GM12878 (cell line): ENCODE results near the gene CA11. TPM values are rescaled to one million over a fixed set of nuclear protein-coding genes. Genes with fewer than 3 reads are reported as not detected.

Experiments
- ATAC-seq: fragments of 200-7000 bp; cut with Tn5 transposase; 3 replicates; pipeline ENCODE4 v1.9.1; 2020; ENCODE audit warnings: mild to moderate bottlenecking, moderate library complexity
- BruUV-seq: library from RNA; stranded (reverse); fragments of 400-500 nt; replicated peaks from 2 replicates; lab custom pipeline; 2021; lab: Mats Ljungman, UMichigan
- CTCF ChIA-PET: fragments of 300-600 bp; sonication (Branson Sonifier 250); formaldehyde crosslinking; extraction: SDS; loops from one replicate; lab custom pipeline; 2021; ENCODE audit warnings: inconsistent platforms; lab: Yijun Ruan, JAX
- POLR2A ChIA-PET: fragments of 350-600 bp; formaldehyde crosslinking; extraction: SDS; loops from one replicate; lab custom pipeline; 2021; ENCODE audit warnings: inconsistent platforms; lab: Charles Lee
- RAD21 ChIA-PET: fragments of 300-600 bp; sonication (Branson Sonifier 250); formaldehyde crosslinking; loops from one replicate; lab custom pipeline; 2023; ENCODE audit warnings: antibody characterized with exemption; ENCODE audit not compliant: unreplicated experiment; lab: Charles Lee
- SMC1A ChIA-PET: fragments of 300-600 bp; sonication (Branson Sonifier 250); formaldehyde crosslinking; loops from one replicate; lab custom pipeline; 2023; ENCODE audit not compliant: unreplicated experiment, uncharacterized antibody; lab: Charles Lee
- DNase-seq: peaks from one replicate; pipeline ENCODE4 v3.0.0-alpha.2; 2011; ENCODE audit warnings: low read depth, low spot score
- FAIRE-seq: peaks from 3 replicates; lab custom pipeline; 2011; peaks lifted over from hg19 to GRCh38; lab: Jason Lieb, UNC
- H2AFZ ChIP-seq: 2 replicates; pipeline ENCODE4 v1.6.0; 2011; ENCODE audit warnings: low read depth, low read length, control low read depth; ENCODE audit not compliant: control insufficient read depth
- H3K27ac ChIP-seq: 2 replicates; pipeline ENCODE4 v1.5.1; 2011; ENCODE audit warnings: control low read depth; ENCODE audit not compliant: control insufficient read depth, insufficient read depth
- H3K27me3 ChIP-seq, 2 experiments: replicated peaks in 1 of 2; 2 replicates each; pipeline versions ENCODE4 v1.6.0 to v1.6.1; 2011; ENCODE audit warnings: low read length in 1 of 2; ENCODE audit not compliant: control insufficient read depth in 2 of 2, insufficient read depth in 2 of 2
- H3K36me3 ChIP-seq, 2 experiments: 2 replicates each; pipeline ENCODE4 v1.5.1; 2011; ENCODE audit warnings: low read length in 1 of 2; ENCODE audit not compliant: control insufficient read depth in 2 of 2, insufficient read depth in 2 of 2
- H3K4me1 ChIP-seq: 2 replicates; pipeline ENCODE4 v1.6.1; 2011; ENCODE audit warnings: mild to moderate bottlenecking, low read length, moderate library complexity, mixed read lengths; ENCODE audit not compliant: control insufficient read depth, insufficient read depth
- H3K4me2 ChIP-seq: 2 replicates; pipeline ENCODE4 v1.6.0; 2011; ENCODE audit warnings: control low read depth; ENCODE audit not compliant: control insufficient read depth, insufficient read depth
- H3K4me3 ChIP-seq: fragments of 200-600 bp; sonication (generic); 2 replicates; pipeline ENCODE4 v1.5.1; 2016
- H3K79me2 ChIP-seq: 2 replicates; pipeline ENCODE4 v1.6.0; 2011; ENCODE audit warnings: low read length; ENCODE audit not compliant: control insufficient read depth, insufficient read depth
- H3K9ac ChIP-seq: 2 replicates; pipeline ENCODE4 v1.8.0; 2011; ENCODE audit warnings: low read length, control low read depth, mixed read lengths; ENCODE audit not compliant: control insufficient read depth, insufficient read depth
- H3K9me3 ChIP-seq: replicated peaks from 3 replicates; pipeline ENCODE4 v1.5.1; 2011; ENCODE audit warnings: mild to moderate bottlenecking, low read length; ENCODE audit not compliant: control insufficient read depth, insufficient read depth
- H4K20me1 ChIP-seq: 2 replicates; pipeline ENCODE4 v1.6.0; 2011; ENCODE audit not compliant: control insufficient read depth, insufficient read depth
- BCLAF1 ChIP-seq: fragments of 450-650 bp; IDR thresholded peaks from 2 replicates; pipeline ENCODE4 v1.6.1; 2017; ENCODE audit warnings: antibody characterized with exemption, mild to moderate bottlenecking, moderate library complexity
- BHLHE40 ChIP-seq, 2 experiments: fragments of 450-650 bp in 1 of 2; IDR thresholded peaks; 2 replicates each; pipeline ENCODE4 v1.6.1; 2011 to 2017; ENCODE audit warnings: low read depth in 2 of 2, borderline replicate concordance in 1 of 2, improper control_type of control experiment in 1 of 2, low read length in 1 of 2, mild to moderate bottlenecking in 1 of 2
- CBFB ChIP-seq: IDR thresholded peaks from 2 replicates; pipeline ENCODE4 v1.6.1; 2016; ENCODE audit warnings: antibody characterized with exemption, low read depth
- CTCF ChIP-seq, 3 experiments: IDR thresholded peaks in 2 of 3; conservative IDR thresholded peaks in 1 of 3; 2 replicates each; pipeline ENCODE4 v1.5.1; 2011; ENCODE audit warnings: low read depth in 3 of 3, low read length in 3 of 3, mild to moderate bottlenecking in 3 of 3, control low read depth in 2 of 3, moderate library complexity in 2 of 3, inconsistent platforms in 1 of 3, mixed read lengths in 1 of 3; ENCODE audit not compliant: control insufficient read depth in 2 of 3, insufficient read depth in 1 of 3; ENCODE audit errors: extremely low read depth in 1 of 3
- ESRRA ChIP-seq: IDR thresholded peaks from 2 replicates; pipeline ENCODE4 v1.6.1; 2012; ENCODE audit warnings: mild to moderate bottlenecking, low read length, improper control_type of control experiment
- EZH2 ChIP-seq: IDR thresholded peaks from 2 replicates; pipeline ENCODE4 v1.6.1; 2012; ENCODE audit warnings: low read depth, mild to moderate bottlenecking, control low read depth, inconsistent platforms, low read length, borderline replicate concordance; ENCODE audit not compliant: control insufficient read depth
- GATAD2B ChIP-seq: fragments of 450-650 bp; conservative IDR thresholded peaks from 2 replicates; pipeline ENCODE4 v1.6.1; 2017; ENCODE audit warnings: low read depth, mild to moderate bottlenecking, moderate library complexity
- IRF4 ChIP-seq: IDR thresholded peaks from 2 replicates; pipeline ENCODE4 v1.6.1; 2011; ENCODE audit warnings: low read depth, low read length
- NFIC ChIP-seq: IDR thresholded peaks from 2 replicates; pipeline ENCODE4 v1.6.1; 2012; ENCODE audit warnings: low read depth, mild to moderate bottlenecking, inconsistent platforms, low read length, moderate library complexity
- POLR2A ChIP-seq: IDR thresholded peaks from 2 replicates; pipeline ENCODE4 v1.6.1; 2011; ENCODE audit warnings: low read depth, mild to moderate bottlenecking, low read length
- STAT3 ChIP-seq: IDR thresholded peaks from 2 replicates; pipeline ENCODE4 v1.6.1; 2011; ENCODE audit warnings: low read depth, low read length, improper control_type of control experiment
- TARDBP ChIP-seq: IDR thresholded peaks from 2 replicates; pipeline ENCODE4 v1.6.1; 2016; ENCODE audit warnings: borderline replicate concordance
- YY1 ChIP-seq: IDR thresholded peaks from 2 replicates; pipeline ENCODE4 v1.6.1; 2011; ENCODE audit warnings: low read depth, mild to moderate bottlenecking, low read length
- ZNF687 ChIP-seq: fragments of 450-650 bp; IDR thresholded peaks from 2 replicates; pipeline ENCODE4 v1.6.1; 2017; ENCODE audit warnings: mild to moderate bottlenecking, moderate library complexity
- WGBS: methylation state at CpG from one replicate; pipeline ENCODE4 v1.1.6; 2016; ENCODE audit warnings: low lambda C conversion rate; ENCODE audit not compliant: insufficient replicate concordance, insufficient coverage; ENCODE audit errors: missing lambda C conversion rate; 5-methylcytosine and 5-hydroxymethylcytosine counted together
- in situ Hi-C: fragments of 300-500 bp; cut with MboI; formaldehyde crosslinking; loops from 9 replicates; pipeline ENCODE4 v1.14.3; 2018; ENCODE audit warnings: mixed read lengths
- intact Hi-C: fragments of 100-400 bp; cut with micrococcal nuclease; formaldehyde crosslinking; loops from one replicate; pipeline ENCODE4 v1.14.2; 2022; ENCODE audit not compliant: unreplicated experiment
- polyA plus RNA-seq, 11 experiments: library from polyadenylated mRNA; depleted of rRNA in 4 of 11; unstranded in 6 of 11; stranded (reverse) in 5 of 11; fragments of >200 nt; fragmentation: Nextera tagmentation in 4 of 11; fragmentation: Illumina TruSeq in 1 of 11; extraction: Ambion mirVana in 4 of 11; extraction: Trizol in 1 of 11; gene quantifications; 1 replicate in 1 of 11; 2 replicates in 10 of 11; pipeline versions ENCODE4 v1.2.1 to v1.2.3, GENCODE V29; 2011 to 2016; ENCODE audit warnings: inconsistent platforms in 2 of 11, missing spikeins in 2 of 11, low read depth in 1 of 11
- total RNA-seq, 4 experiments: library from RNA; depleted of rRNA in 3 of 4; stranded (reverse); fragments of >200 nt in 3 of 4; fragmentation: Illumina TruSeq in 1 of 4; extraction: Trizol in 1 of 4; gene quantifications; 2 replicates each; pipeline versions ENCODE4 v1.2.1 to v1.2.3, GENCODE V29; 2013 to 2021
- TF ChIP-seq, protein P1 (sequence below): fragments of 450-650 bp; IDR thresholded peaks from 2 replicates; pipeline ENCODE4 v1.6.1; 2014; ENCODE audit warnings: mild to moderate bottlenecking

Gene CA11
- total and polyA plus RNA-seq, 10 of the 15 experiments (the other 5 are each of a cell fraction or from before 2014, with no cell fraction given), result 1.7 to 7.5 (median 2.4) TPM

GRCh38 chr19:48595171-48595570, 50.8 kb downstream of the CA11 start:
- Histone ChIP-seq H3K27me3 (peaks cover 0 to 2% of the 10 kb centered on the region in 2 experiments; a peak in 1 of 4 replicates), H3K9me3 (no peaks in the 10 kb centered on the region), H2AFZ (no peak overlapping the region), H3K9ac (no peak overlapping the region), H3K36me3 (no peaks in the 10 kb centered on the region), H3K4me2 (no peak overlapping the region), H3K4me3 (no peak overlapping the region), H3K79me2 (no peaks in the 10 kb centered on the region; the same call in 1 of the 2 replicates), H3K4me1 (peaks cover 6% of the 10 kb centered on the region; the same call in 1 of the 2 replicates), H3K27ac (no peak overlapping the region), H4K20me1 (no peaks in the 10 kb centered on the region)
- DNase-seq, result no peak
- ChIA-PET RAD21 (no interaction called here), POLR2A (no interaction called here), CTCF (interaction anchor here (0.8 to 1.7 kb wide), 4 partner anchors 11 to 88 kb away, joined by 3 to 9 read pairs (median 4); no protein-coding TSS in a partner anchor), SMC1A (interaction anchor here (1.4 to 2.0 kb wide), 2 partner anchors 11 to 14 kb away, joined by 6 read pairs; no protein-coding TSS in a partner anchor)
- in situ Hi-C loops, result no loop called here
- WGBS, result 78% methylated on average over 9 of the region's 9 CpGs
- FAIRE-seq, result no peak
- no TSS peak for BruUV-seq
- intact Hi-C loops, result no loop called here
- no peak for ATAC-seq
- TF ChIP-seq BCLAF1 (no peak), POLR2A (no peak), CBFB (no peak), TARDBP (no peak), STAT3 (no peak), ZNF687 (no peak), GATAD2B (no peak), NFIC (no peak), IRF4 (no peak), EZH2 (no peak), YY1 (no peak), BHLHE40 (IDR thresholded peaks at IDR 0.05; ENCODE audit: borderline replicate concordance in 1 of 2, low read depth in 2 of 2, low read length in 1 of 2) (no peak), CTCF (IDR thresholded peaks at IDR 0.05 in 2 of 3, conservative IDR thresholded peaks at IDR 0.05 in 1 of 3; ENCODE audit: control insufficient read depth in 2 of 3, extremely low read depth in 1 of 3, insufficient read depth in 1 of 3, low read depth in 3 of 3, low read length in 3 of 3) (no peak), ESRRA (no peak)
- TF ChIP-seq, protein P1, sequence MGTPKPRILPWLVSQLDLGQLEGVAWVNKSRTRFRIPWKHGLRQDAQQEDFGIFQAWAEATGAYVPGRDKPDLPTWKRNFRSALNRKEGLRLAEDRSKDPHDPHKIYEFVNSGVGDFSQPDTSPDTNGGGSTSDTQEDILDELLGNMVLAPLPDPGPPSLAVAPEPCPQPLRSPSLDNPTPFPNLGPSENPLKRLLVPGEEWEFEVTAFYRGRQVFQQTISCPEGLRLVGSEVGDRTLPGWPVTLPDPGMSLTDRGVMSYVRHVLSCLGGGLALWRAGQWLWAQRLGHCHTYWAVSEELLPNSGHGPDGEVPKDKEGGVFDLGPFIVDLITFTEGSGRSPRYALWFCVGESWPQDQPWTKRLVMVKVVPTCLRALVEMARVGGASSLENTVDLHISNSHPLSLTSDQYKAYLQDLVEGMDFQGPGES, result no peak
